SK-N-SH (cell line): ENCODE results near the gene UCKL1. TPM values are rescaled to one million over a fixed set of nuclear protein-coding genes. Genes with fewer than 3 reads are reported as not detected.

ENCODE experiments used
- CTCF ChIA-PET: fragments of 300-600, 350-600 bp; formaldehyde crosslinking; extraction: SDS; loops from one replicate; lab custom pipeline; 2021; lab: Yijun Ruan, JAX
- POLR2A ChIA-PET: fragments of 350-600 bp; sonication (Branson Sonifier 250); formaldehyde crosslinking; extraction: SDS; loops from one replicate; lab custom pipeline; 2020; ENCODE audit warnings: antibody characterized with exemption, inconsistent platforms; lab: Yijun Ruan, JAX
- DNase-seq: peaks from one replicate; pipeline ENCODE4 v3.0.0; 2012
- H2AFZ ChIP-seq: fragments of 200-600 bp; sonication (generic); 2 replicates; pipeline ENCODE4 v1.8.1; 2016; ENCODE audit warnings: antibody characterized with exemption, mild to moderate bottlenecking, low read depth
- H3F3A ChIP-seq: fragments of 200-600 bp; sonication (generic); replicated peaks from 2 replicates; pipeline ENCODE3; 2016; ENCODE audit warnings: antibody characterized with exemption, mild to moderate bottlenecking; ENCODE audit not compliant: insufficient read depth
- H3K27ac ChIP-seq, 2 experiments: fragments of 200-500 bp in 1 of 2; fragments of 200-600 bp in 1 of 2; sonication (Bioruptor generic) in 1 of 2; sonication (generic), shearing (Covaris generic) in 1 of 2; 2 replicates each; pipeline versions ENCODE4 v1.5.1 to v1.6.1; 2014 to 2016; ENCODE audit warnings: low read depth in 2 of 2, inconsistent platforms in 1 of 2, low read length in 1 of 2, mild to moderate bottlenecking in 1 of 2, mixed read lengths in 1 of 2
- H3K27me3 ChIP-seq: fragments of 200-600 bp; sonication (generic), shearing (Covaris generic); 2 replicates; pipeline ENCODE4 v1.6.1; 2016; ENCODE audit warnings: mixed run types; ENCODE audit not compliant: insufficient read depth
- H3K36me3 ChIP-seq, 2 experiments: fragments of 200-500 bp in 1 of 2; fragments of 200-600 bp in 1 of 2; sonication (Bioruptor generic) in 1 of 2; sonication (generic) in 1 of 2; replicated peaks in 1 of 2; 2 replicates each; pipeline versions ENCODE3 to v1.5.1; 2014 to 2016; ENCODE audit warnings: low read length in 1 of 2, mild to moderate bottlenecking in 1 of 2; ENCODE audit not compliant: insufficient read depth in 2 of 2, control insufficient read depth in 1 of 2
- H3K4me1 ChIP-seq, 2 experiments: fragments of 200-500 bp in 1 of 2; fragments of 200-600 bp in 1 of 2; sonication (Bioruptor generic) in 1 of 2; sonication (generic), shearing (Covaris generic) in 1 of 2; 2 replicates each; pipeline versions ENCODE4 v1.5.1 to v1.6.1; 2014 to 2016; ENCODE audit warnings: low read depth in 1 of 2, low read length in 1 of 2, mixed run types in 1 of 2; ENCODE audit not compliant: insufficient read depth in 2 of 2, control insufficient read depth in 1 of 2
- H3K4me2 ChIP-seq: fragments of 200-600 bp; sonication (generic), shearing (Covaris generic); 2 replicates; pipeline ENCODE4 v1.6.1; 2017; ENCODE audit warnings: mixed run types
- H3K4me3 ChIP-seq, 2 experiments: fragments of 200-500 bp in 1 of 2; fragments of 200-600 bp in 1 of 2; sonication (Bioruptor generic) in 1 of 2; sonication (generic), shearing (Covaris generic) in 1 of 2; 2 replicates each; pipeline versions ENCODE4 v1.5.1 to v1.8.1; 2014 to 2016; ENCODE audit warnings: low read depth in 2 of 2, inconsistent platforms in 1 of 2, low read length in 1 of 2, mild to moderate bottlenecking in 1 of 2, mixed read lengths in 1 of 2, moderate library complexity in 1 of 2
- H3K79me2 ChIP-seq: fragments of 200-600 bp; sonication (generic); 2 replicates; pipeline ENCODE4 v1.8.1; 2017; ENCODE audit warnings: mild to moderate bottlenecking; ENCODE audit not compliant: insufficient read depth
- H3K9ac ChIP-seq: fragments of 200-600 bp; sonication (generic); 2 replicates; pipeline ENCODE4 v1.6.1; 2017; ENCODE audit warnings: mixed run types
- H3K9me2 ChIP-seq: fragments of 200-600 bp; sonication (generic); 2 replicates; pipeline ENCODE4 v1.6.1; 2017; ENCODE audit warnings: mixed run types
- H3K9me3 ChIP-seq: fragments of 200-600 bp; sonication (generic); 2 replicates; pipeline ENCODE4 v1.6.1; 2017; ENCODE audit warnings: mixed run types, mild to moderate bottlenecking, moderate library complexity
- H4K20me1 ChIP-seq: fragments of 200-600 bp; sonication (generic); 2 replicates; pipeline ENCODE4 v1.6.1; 2017; ENCODE audit warnings: mild to moderate bottlenecking, mixed run types; ENCODE audit not compliant: insufficient read depth
- CHD2 ChIP-seq: fragments of 150-350 bp; IDR thresholded peaks from 2 replicates; pipeline ENCODE4 v1.6.1; 2018; ENCODE audit warnings: low read length; ENCODE audit not compliant: partially characterized antibody
- ELF1 ChIP-seq: IDR thresholded peaks from 2 replicates; pipeline ENCODE4 v1.4.0; 2012
- FOXJ3 ChIP-seq: sonication (generic); formaldehyde crosslinking; IDR thresholded peaks from 2 replicates; pipeline ENCODE4 v1.5.1; 2020; ENCODE audit warnings: mild to moderate bottlenecking, missing genetic modification reagents
- GATA2 ChIP-seq: sonication (generic); formaldehyde crosslinking; IDR thresholded peaks from 2 replicates; pipeline ENCODE4 v1.5.0; 2020; ENCODE audit warnings: mild to moderate bottlenecking, missing genetic modification reagents
- IRF3 ChIP-seq: fragments of 150-350 bp; IDR thresholded peaks from 2 replicates; pipeline ENCODE4 v1.6.1; 2016; ENCODE audit warnings: mild to moderate bottlenecking, low read depth, low read length
- MXI1 ChIP-seq: IDR thresholded peaks from 2 replicates; pipeline ENCODE4 v1.6.1; 2012; ENCODE audit warnings: mild to moderate bottlenecking, low read depth, low read length, improper control_type of control experiment
- NFIC ChIP-seq: IDR thresholded peaks from 2 replicates; pipeline ENCODE4 v1.4.0; 2012; ENCODE audit warnings: borderline replicate concordance
- REST ChIP-seq: IDR thresholded peaks from 2 replicates; pipeline ENCODE4 v1.6.1; 2012; ENCODE audit warnings: mild to moderate bottlenecking, low read depth, low read length, moderate library complexity
- RFX5 ChIP-seq: IDR thresholded peaks from 2 replicates; pipeline ENCODE4 v1.6.1; 2012; ENCODE audit warnings: mild to moderate bottlenecking, improper control_type of control experiment, low read length
- SMC3 ChIP-seq: IDR thresholded peaks from 2 replicates; pipeline ENCODE4 v1.6.1; 2012; ENCODE audit warnings: low read depth, low read length, improper control_type of control experiment
- TAF1 ChIP-seq: IDR thresholded peaks from 2 replicates; pipeline ENCODE4 v1.6.1; 2012; ENCODE audit warnings: low read depth, mild to moderate bottlenecking, low read length, moderate library complexity, borderline replicate concordance
- TCF12 ChIP-seq: IDR thresholded peaks from 2 replicates; pipeline ENCODE4 v1.4.0; 2012
- USF1 ChIP-seq: IDR thresholded peaks from 2 replicates; pipeline ENCODE4 v1.4.0; 2012; ENCODE audit warnings: low read depth, borderline replicate concordance
- USF2 ChIP-seq: fragments of 150-350 bp; IDR thresholded peaks from 2 replicates; pipeline ENCODE4 v1.6.1; 2017; ENCODE audit warnings: antibody characterized with exemption, low read length, low read depth, borderline replicate concordance
- YY1 ChIP-seq: IDR thresholded peaks from 2 replicates; pipeline ENCODE4 v1.4.0; 2012; ENCODE audit warnings: low read depth, mild to moderate bottlenecking
- ZBTB33 ChIP-seq: IDR thresholded peaks from 2 replicates; pipeline ENCODE4 v1.4.0; 2012; ENCODE audit warnings: low read depth, borderline replicate concordance
- WGBS: methylation state at CpG from one replicate; pipeline ENCODE4 v1.1.6; 2017; ENCODE audit warnings: low lambda C conversion rate; 5-methylcytosine and 5-hydroxymethylcytosine counted together
- polyA plus RNA-seq, 3 experiments: library from polyadenylated mRNA; depleted of rRNA; stranded (reverse); fragments of >200 nt; gene quantifications; 2 replicates each; pipeline ENCODE4 v1.2.3, GENCODE V29; 2012

The UCKL1 gene
- polyA plus RNA-seq, 1 of the 3 experiments (the other 2 are of a cell fraction) = 71.6 TPM

- H3F3A ChIP-seq = peaks cover 18% of the 10 kb centered on the region
- H3K79me2 ChIP-seq = peaks cover 71% of the 10 kb centered on the region
- H3K4me3 ChIP-seq = no peak overlapping the region
- CTCF ChIA-PET = interaction anchor here (1.1 to 2.9 kb wide), 5 partner anchors 20 to 457 kb away, joined by 3 to 12 read pairs (median 4); partner anchors contain the start of gene PRPF6
- peaks cover 0 to 4% of the 10 kb centered on the region in 2 experiments for H3K36me3 ChIP-seq
- no peak overlapping the region for H3K27ac ChIP-seq
- TF ChIP-seq CHD2 (no peak), USF2 (no peak), YY1 (no peak), REST (no peak), ZBTB33 (no peak), ELF1 (no peak), MXI1 (no peak), IRF3 (no peak), NFIC (no peak), RFX5 (no peak), TAF1 (no peak), FOXJ3 (CRISPR knock-in tag) (no peak), TCF12 (no peak), GATA2 (CRISPR knock-in tag) (no peak), SMC3 (no peak), USF1 (no peak)
- H3K4me1 ChIP-seq = peaks cover 16 to 54% of the 10 kb centered on the region in 2 experiments; a peak in 3 of 4 replicates
- 85% methylated on average over 6 of the region's 13 CpGs for WGBS
- H3K27me3 ChIP-seq = no peaks in the 10 kb centered on the region
- H3K9me3 ChIP-seq = no peaks in the 10 kb centered on the region
- peaks cover 60% of the 10 kb centered on the region for H4K20me1 ChIP-seq
- H3K4me2 ChIP-seq = peak overlapping the region; percentile 99
- no peak overlapping the region for H2AFZ ChIP-seq
- H3K9me2 ChIP-seq = no peaks in the 10 kb centered on the region
- POLR2A ChIA-PET = no interaction called here
- DNase-seq = no peak
- no peak overlapping the region for H3K9ac ChIP-seq
Observed at GRCh38 chr20:63953764-63954429, 2.3 kb downstream of the UCKL1 start.
